Pancreas (tissue), 10 donors: Measurements from ENCODE around the gene UBA1. TPM values are rescaled to one million over a fixed set of nuclear protein-coding genes. Genes with fewer than 3 reads are reported as not detected.

Experiments
- ATAC-seq, 4 donors: fragments of 200-7000 bp; cut with Tn5 transposase; one replicate each; pipeline versions ENCODE4 v1.8.0 to v1.9.1; 2020; ENCODE audit warnings: mild to moderate bottlenecking in 4 of 4, moderate library complexity in 4 of 4
- DNase-seq, 6 donors: peaks; one replicate each; pipeline ENCODE4 v3.0.0-alpha.2; 2020
- FAIRE-seq: peaks from 2 replicates; lab custom pipeline; 2012; peaks lifted over from hg19 to GRCh38; lab: Jason Lieb, UNC
- H3K27ac ChIP-seq, 4 donors: fragments of 200-600 bp; sonication (generic); 1 replicate in 3 of 4; 2 replicates in 1 of 4; pipeline versions ENCODE4 v1.5.0 to v1.8.0; 2020
- H3K27me3 ChIP-seq, 4 donors: fragments of 200-600 bp; one replicate each; pipeline ENCODE4 v1.8.0; 2021
- H3K36me3 ChIP-seq, 3 donors: fragments of 200-600 bp; sonication (generic) in 1 of 3; one replicate each; pipeline versions ENCODE4 v1.5.0 to v1.8.0; 2020 to 2021
- H3K4me1 ChIP-seq, 3 donors: fragments of 200-600 bp; one replicate each; pipeline ENCODE4 v1.8.0; 2021
- H3K4me3 ChIP-seq, 4 donors: fragments of 200-600 bp; sonication (generic) in 2 of 4; one replicate each; pipeline versions ENCODE4 v1.5.0 to v1.8.0; 2020 to 2021
- H3K9me3 ChIP-seq, 4 donors: fragments of 200-600 bp; one replicate each; pipeline ENCODE4 v1.8.0; 2021
- CTCF ChIP-seq, 4 donors: fragments of 200-600 bp; sonication (generic) in 3 of 4; IDR thresholded peaks; one replicate each; pipeline versions ENCODE4 v1.5.0 to v1.8.0; 2021; ENCODE audit warnings: antibody characterized with exemption in 4 of 4
- WGBS, 2 donors: extraction: QIAGEN DNeasy Blood & Tissue Kit; methylation state at CpG; one replicate each; pipeline ENCODE4 v1.1.7; 2013; 5-methylcytosine and 5-hydroxymethylcytosine counted together
- intact Hi-C, 3 donors: fragments of 100-400 bp; cut with DNase I; formaldehyde crosslinking; loops; one replicate each; pipeline versions ENCODE4 v1.11.1 to v1.14.2; 2022
- polyA plus RNA-seq, 2 donors: library from polyadenylated mRNA; stranded (reverse); fragments of 200-250 nt; gene quantifications; one replicate each; pipeline ENCODE4 v1.2.3, GENCODE V29; 2013
- total RNA-seq, 6 donors: library from RNA; stranded (reverse); fragmentation: NEBNext Ultra II Directional in 4 of 6; extraction: Animal tissue kit (Norgen Biotek cat#: 25700) in 4 of 6; gene quantifications; one replicate each; pipeline versions ENCODE4 v1.2.1 to v1.2.4, GENCODE V29; 2021 to 2023
- donor health status: healthy with polysubstance abuse.
- donor health status: DM: no; HTN: no; CAD: no; lungs with moderate emphysema.
- donor health status: DM: no; HTN: no; CAD: no.
- donor health status: control.
- donor health status: control.
- donor health status: Bipolar disorder and iron deficiency.
- donor health status: DM: yes; HTN: yes; CAD: no.
- donor health status: DM: no; HTN: no; CAD: no.
- donor health status: DM: no; HTN: no; CAD: no.
- donor health status: DM: yes; HTN: yes; CAD: no.

Gene UBA1
- total and polyA plus RNA-seq, 8 donors: 49.0 to 117 (median 64.3) TPM

- Histone ChIP-seq H3K27ac (no peak overlapping the region), H3K36me3 (peaks cover 7 to 68% (median 43%) of the 10 kb centered on the region in 3 donors), H3K4me3 (no peak overlapping the region), H3K9me3 (no peaks in the 10 kb centered on the region), H3K4me1 (peaks cover 0 to 16% (median 5%) of the 10 kb centered on the region in 3 donors), H3K27me3 (no peaks in the 10 kb centered on the region)
- no peak for FAIRE-seq
- intact Hi-C loops: no loop called here
- DNase-seq: peak in 1 of 6 donors; percentile 33
- ATAC-seq: peak in 2 of 4 donors; percentile 43 to 61
- TF ChIP-seq CTCF (IDR thresholded peaks at IDR 0.05): no peak
- WGBS, 2 donors: 82 to 91% methylated on average over 9 of the region's 9 CpGs
Measured at GRCh38 chrX:47200385-47201150, 6.9 kb downstream of the UBA1 start.

GRCh38 chrX:47201345-47201944 lies 7.8 kb downstream of the UBA1 start:
- no peak overlapping the region for H3K27ac ChIP-seq
- H3K36me3 ChIP-seq: peaks cover 7 to 75% (median 46%) of the 10 kb centered on the region in 3 donors
- ATAC-seq (no peak), DNase-seq (peak in 1 of 6 donors; percentile 13), FAIRE-seq (no peak)
- H3K9me3 ChIP-seq: no peaks in the 10 kb centered on the region
- no peaks in the 10 kb centered on the region for H3K27me3 ChIP-seq
- H3K4me3 ChIP-seq: no peak overlapping the region
- TF ChIP-seq CTCF (IDR thresholded peaks at IDR 0.05): no peak
- intact Hi-C loops: no loop called here
- peaks cover 0 to 9% (median 0%) of the 10 kb centered on the region in 3 donors for H3K4me1 ChIP-seq
- WGBS, 2 donors: 76 to 84% methylated on average over 9 of the region's 9 CpGs

- TF ChIP-seq CTCF (IDR thresholded peaks at IDR 0.05): no peak
- Histone ChIP-seq H3K27ac (no peak overlapping the region), H3K4me3 (no peak overlapping the region), H3K9me3 (no peaks in the 10 kb centered on the region), H3K4me1 (peaks cover 0 to under 1% (median 0%) of the 10 kb centered on the region in 3 donors), H3K36me3 (peaks cover 7 to 84% (median 46%) of the 10 kb centered on the region in 3 donors), H3K27me3 (no peaks in the 10 kb centered on the region)
- DNase-seq (peak in 1 of 6 donors; percentile 62), ATAC-seq (no peak), FAIRE-seq (no peak)
- WGBS, 2 donors: 92 to 98% methylated on average over 11 of the region's 11 CpGs
- intact Hi-C loops: no loop called here
Measured at GRCh38 chrX:47202316-47202715, 8.7 kb downstream of the UBA1 start.

GRCh38 chrX:47202877-47203276 lies 9.2 kb downstream of the UBA1 start:
- WGBS, 2 donors: 79 to 89% methylated on average over 4 of the region's 4 CpGs
- Histone ChIP-seq H3K9me3 (no peaks in the 10 kb centered on the region), H3K27ac (no peak overlapping the region), H3K4me3 (no peak overlapping the region), H3K4me1 (no peaks in the 10 kb centered on the region), H3K36me3 (peaks cover 7 to 89% (median 46%) of the 10 kb centered on the region in 3 donors), H3K27me3 (no peaks in the 10 kb centered on the region)
- DNase-seq: peak in 2 of 6 donors; percentile 15 to 17
- no peak for ATAC-seq
- TF ChIP-seq CTCF (IDR thresholded peaks at IDR 0.05): no peak
- intact Hi-C loops: no loop called here
- no peak for FAIRE-seq
